NCI-H2029 treated with DMSO at 0.1 percent for 48 hours (cell line): ENCODE results near the gene FITM2.
A peak's percentile ranks its signal among the peaks of the same experiment; 100 is the strongest.
"Not testable (repeated sequence)": the region's sequence is repeated elsewhere in the genome, so short reads cannot be mapped to it uniquely, and the experiment has no call there.

Source experiments
- DNase-seq: peaks from one replicate; lab custom pipeline; 2025; lab: John Stamatoyannopoulos, UW

Gene FITM2, protein sequence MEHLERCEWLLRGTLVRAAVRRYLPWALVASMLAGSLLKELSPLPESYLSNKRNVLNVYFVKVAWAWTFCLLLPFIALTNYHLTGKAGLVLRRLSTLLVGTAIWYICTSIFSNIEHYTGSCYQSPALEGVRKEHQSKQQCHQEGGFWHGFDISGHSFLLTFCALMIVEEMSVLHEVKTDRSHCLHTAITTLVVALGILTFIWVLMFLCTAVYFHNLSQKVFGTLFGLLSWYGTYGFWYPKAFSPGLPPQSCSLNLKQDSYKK

DNA sequence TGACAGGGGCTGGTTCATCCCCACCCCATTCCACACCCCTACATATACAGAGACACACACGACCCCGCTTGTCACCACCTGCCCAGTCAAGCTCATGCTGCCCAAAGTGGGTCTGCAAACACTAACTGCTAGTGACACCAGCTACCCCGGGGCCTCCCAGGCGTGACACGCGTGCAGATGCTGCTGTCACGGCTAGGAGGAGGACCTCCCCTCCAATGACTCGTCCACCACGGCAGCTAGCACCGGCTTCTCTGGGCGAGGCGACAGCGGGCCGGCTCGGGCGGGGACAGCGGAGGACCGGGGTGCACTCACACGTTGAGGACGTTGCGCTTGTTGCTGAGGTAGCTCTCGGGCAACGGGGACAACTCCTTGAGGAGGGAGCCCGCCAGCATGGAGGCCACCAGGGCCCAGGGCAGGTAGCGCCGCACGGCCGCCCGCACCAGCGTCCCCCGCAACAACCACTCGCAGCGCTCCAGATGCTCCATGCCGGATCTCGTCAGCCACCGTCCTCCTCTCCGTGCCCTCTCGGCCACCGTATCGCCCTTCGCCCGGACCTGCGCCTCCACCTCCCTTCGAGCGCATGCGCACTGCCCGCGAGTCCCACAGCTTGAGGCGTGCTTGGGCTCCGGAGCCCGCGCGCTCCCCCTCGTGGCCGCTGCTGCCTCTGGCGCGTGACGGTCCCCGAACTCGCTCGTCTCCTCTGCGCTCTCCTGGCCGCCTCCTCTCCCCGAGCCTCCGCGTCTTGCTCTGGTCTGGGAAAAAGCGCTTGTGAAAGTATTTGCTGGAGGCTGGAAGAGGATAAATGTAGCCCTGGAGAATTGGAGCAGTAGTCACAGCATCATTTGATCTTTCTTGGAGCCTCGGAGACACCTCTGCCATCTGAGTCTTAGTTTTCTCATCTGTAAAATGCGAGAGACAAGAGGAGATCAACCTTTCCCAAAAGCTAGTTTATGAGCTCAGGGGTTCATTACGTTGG lies at the start of gene FITM2:
FITM2 (minus strand) TSS at position 539 of the 976 bp plus-strand sequence; CDS start at position 485, 54 bp downstream.
- peak; percentile 78 for DNase-seq

DNA sequence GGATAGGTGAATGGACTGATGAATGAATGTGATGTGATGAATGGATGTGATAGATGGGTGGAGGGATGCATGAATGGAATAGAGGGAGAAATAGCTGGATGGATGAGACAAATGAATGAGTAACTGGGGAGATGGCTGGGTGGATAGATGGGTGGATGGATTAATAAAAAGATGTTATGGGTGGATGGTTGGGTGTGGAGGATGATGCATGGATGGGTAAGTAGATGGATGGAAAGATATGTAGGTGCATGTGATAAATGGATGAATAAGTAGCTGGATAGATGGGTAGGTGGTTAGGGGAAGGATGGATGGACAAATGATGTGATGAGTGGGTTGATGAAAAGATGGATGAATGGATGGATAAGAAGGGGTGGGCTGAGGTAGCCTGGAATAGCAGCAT lies 49.2 kb upstream of the FITM2 start:
- DNase-seq, result no peak

DNA sequence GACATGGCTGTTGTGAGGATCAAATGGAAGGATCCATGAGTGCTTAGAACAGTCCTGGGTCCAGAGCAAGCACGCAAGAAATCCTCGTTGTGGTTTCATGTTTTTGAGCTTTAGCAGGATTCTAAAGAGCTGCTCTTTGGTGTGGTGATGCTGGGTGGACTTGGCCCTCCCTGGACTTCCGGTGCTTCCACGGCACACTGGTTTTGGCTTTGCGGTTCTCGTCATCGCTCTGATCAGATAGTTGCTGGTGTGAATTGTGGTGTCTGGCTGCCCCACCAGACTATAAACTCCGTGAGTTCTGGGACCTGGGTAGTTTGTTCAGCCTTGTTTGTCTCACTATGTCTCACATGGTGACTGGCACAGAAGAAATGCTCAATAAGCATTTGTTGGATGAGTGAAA lies 47.8 kb upstream of the FITM2 start:
- no peak for DNase-seq

DNA sequence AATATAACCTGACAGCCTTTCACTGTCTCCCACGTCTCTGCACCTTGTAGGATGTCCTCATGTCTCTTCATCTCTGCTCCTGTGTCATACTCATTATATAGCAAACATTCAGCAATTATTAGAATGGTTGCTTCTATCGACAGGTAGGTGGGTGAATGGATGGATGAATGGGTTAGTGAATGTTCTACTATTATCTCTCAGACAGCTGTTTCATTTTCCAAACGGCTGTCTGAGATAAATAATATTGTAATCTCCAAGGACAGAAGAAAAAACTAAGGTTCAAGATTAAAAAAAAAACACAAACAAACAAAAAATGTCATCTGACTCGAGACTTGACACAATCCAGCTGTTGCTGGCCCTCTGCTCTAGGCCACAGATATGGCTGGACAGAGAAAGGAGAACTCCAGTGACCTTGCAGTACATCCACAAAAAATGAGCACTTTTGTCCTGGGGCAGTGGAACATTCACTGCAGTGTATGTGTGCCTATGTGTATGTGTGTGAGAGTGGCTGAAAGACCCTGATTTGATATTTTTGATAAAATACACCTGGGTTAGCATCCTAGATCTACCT lies 46.6 kb upstream of the FITM2 start:
- no peak for DNase-seq

- DNase-seq, result no peak
These were observed 46.0 kb upstream of the FITM2 start for GRCh38 chr20:44357020-44357419.

DNA sequence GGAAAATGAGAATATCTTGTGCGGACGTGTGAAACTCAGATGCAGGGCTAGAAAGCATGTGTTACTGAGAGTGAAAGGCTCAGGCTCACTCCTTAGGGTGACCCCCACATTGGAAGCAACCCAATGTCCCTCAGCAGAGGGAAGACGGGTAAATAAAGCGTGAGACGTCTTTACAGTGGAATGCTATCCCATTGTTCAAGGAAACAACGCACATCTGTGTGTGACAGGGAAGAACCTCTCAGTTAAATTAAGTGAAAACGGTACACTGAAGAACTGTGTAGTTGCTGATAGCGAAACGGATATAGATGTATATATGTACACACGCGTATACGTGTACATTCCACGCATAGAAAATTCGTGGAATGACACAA lies 45.3 kb upstream of the FITM2 start:
- DNase-seq, result no peak

DNA sequence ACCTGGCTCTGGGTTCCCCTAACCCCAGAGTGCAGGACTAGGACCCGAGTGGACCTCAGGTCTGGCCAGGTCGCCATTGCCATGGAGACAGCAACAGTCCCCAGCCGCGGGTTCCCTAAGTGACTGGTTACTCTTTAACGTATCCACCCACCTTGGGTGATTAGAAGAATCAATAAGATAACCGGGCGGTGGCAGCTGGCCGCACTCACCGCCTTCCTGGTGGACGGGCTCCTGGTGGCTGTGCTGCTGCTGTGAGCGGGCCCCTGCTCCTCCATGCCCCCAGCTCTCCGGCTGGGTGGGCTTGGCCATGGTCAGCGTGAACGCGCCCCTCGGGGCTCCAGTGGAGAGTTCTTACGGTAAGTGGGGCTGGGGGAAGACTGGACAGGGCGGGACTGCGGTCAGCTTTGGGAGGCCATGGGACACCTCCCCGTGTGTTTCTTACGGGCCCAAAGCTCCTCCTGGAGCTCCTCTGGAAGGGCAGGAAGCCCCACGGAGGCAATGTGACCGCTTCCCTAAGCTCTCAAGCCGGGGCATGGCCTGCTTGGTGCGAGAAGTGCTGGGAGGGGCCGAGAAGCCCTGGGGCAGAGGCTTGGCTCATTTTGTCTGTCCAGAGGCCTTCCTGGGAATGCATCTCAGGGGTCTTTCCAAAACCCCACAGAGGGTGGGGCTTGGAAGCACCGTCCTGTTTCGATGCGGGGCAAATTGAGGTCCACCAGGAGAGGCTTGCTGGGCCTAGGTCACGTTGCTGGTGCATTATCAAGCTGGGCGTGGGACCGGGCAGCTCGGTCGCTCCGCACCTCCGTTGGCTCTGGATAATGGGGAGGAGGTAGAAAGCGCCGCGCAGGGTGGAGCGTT lies 44.7 kb upstream of the FITM2 start, which contains the start of gene HNF4A:
HNF4A (plus strand) TSS at position 202 of the 855 bp plus-strand sequence; CDS start at position 308, 106 bp downstream.
- no peak for DNase-seq

DNA sequence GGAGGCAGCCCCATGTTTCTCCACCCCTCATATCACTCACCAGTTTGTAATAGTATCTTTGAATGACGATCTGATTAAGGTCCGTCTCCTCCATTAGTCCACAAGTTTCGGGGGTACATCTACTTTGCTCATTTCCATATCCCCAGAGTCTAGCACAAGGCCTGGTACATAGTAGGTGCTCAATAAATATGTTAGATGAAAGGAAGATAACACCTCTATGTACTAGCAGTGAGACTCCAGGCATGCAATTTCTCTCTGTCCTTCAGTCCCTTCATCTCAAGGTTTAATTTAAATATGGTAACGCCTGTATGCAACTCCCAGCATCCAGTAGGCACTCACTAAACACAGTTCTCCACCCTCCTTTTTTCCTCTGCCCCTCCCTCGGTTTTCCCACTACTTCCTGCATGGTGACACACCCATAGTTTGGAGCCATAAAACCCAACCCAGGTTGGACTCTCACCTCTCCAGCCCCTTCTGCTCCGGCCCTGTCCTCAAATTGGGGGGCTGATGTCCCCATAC lies 44.0 kb upstream of the FITM2 start:
- no peak for DNase-seq

DNA sequence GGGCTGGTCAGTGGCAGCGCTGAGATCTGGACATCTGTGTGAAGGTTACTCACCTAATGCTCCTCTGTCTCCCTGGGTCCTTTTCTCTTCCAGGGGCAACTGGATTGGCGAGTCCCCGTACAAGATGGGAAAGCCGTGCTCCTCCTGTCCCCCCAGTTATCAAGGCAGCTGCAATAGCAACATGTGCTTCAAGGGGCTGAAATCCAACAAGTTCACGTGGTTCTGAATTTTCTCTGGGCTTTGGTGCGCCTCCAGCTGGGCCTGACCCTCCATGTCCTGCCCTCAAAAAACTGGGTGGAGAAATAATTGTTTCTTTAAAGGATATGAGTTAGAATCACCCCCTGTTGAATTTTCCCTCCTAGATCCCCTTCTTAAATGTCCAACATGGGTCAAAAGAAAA lies 39.6 kb upstream of the FITM2 start:
- DNase-seq, result no peak

- no peak for DNase-seq
These were observed 38.3 kb upstream of the FITM2 start for GRCh38 chr20:44349349-44349748.

- no peak for DNase-seq
These were observed 37.2 kb upstream of the FITM2 start for GRCh38 chr20:44348168-44348659.

GRCh38 chr20:44345941-44346340 lies 34.9 kb upstream of the FITM2 start:
- DNase-seq, result not testable (repeated sequence)

DNA sequence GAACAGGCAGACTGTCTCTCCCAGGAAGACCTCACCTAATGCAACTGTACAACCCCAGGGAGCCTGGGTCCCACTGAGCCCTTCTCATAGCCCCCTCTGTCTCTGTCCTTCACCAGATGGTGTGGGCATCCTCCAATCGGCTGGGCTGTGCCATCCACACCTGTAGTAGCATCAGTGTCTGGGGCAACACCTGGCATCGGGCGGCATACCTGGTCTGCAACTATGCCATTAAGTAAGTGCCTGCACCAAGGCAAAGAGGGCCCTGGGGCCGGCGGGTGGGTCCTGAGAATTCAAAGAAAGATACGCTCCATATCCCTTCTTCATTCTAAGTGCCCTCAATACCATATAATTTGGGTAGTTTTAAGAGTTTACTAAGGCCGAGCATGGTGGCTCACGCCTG lies 34.1 kb upstream of the FITM2 start:
- DNase-seq, result no peak

DNA sequence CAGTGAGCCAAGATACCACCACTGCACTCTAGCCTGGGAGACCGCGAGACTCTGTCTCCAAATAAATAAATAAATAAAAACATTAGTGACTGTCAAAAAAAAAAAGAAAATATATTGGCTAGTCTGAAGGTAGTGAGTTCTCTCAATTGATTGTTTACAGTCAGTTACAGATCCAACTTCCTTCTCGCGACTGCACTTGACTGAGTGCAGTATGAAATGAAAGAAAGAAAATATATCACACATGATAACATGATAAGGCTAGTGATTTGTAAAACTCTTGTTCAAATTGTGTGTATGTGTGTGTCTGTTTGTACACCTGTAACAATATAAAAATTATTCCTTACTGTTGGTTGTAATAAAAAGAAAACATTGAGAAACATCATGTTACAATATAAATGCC lies 33.7 kb upstream of the FITM2 start:
- no peak for DNase-seq

GRCh38 chr20:44343162-44343675 lies 32.2 kb upstream of the FITM2 start:
- DNase-seq, result no peak

DNA sequence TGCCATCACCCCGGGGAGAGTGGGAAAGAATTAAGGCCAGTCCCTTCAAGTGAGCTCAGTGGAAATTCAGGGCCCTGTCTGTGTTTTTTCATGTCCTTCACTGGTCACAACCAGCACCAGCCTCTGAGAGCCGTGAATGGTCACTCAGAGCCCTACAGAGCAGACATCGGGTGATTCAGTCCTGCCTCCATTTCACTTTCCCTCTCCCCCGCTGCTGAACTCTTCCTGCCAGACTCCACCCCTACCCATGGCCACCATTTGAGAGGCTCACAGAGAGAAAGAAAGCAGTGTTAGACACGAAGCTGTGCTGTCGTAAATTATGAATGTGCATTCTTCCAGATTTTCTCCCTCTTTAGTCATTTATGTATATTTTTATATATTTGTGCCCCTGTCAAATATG lies 31.2 kb upstream of the FITM2 start:
- DNase-seq, result no peak

DNA sequence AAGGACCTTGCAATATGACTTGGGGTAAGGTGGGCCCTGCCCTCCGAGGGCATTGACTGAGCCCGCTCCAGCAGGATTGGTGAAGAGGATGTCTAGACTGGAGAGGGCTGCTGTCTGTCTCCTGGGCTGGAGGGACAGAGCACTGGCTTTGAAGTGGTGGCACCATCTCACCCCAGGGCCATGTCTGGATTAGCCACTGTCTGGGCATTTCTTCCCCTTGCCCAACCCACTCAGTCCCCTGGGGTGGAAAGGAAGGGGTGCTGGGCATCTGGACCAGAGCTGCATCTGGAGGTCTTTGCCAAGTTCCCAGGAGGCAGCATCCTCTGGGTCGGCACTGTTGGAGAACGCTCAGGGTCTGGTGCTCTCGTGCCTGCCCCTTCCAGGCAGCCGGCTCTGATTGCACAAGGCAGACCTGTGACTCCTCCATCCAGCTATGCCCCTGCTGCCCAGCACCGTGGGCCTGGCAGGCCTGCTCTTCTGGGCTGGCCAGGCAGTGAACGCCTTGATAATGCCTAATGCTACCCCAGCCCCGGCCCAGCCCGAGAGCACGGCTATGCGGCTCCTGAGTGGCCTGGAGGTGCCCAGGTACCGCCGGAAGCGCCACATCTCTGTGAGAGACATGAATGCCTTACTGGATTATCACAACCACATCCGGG lies 25.9 kb upstream of the FITM2 start, which contains the start of gene R3HDML:
R3HDML (plus strand) TSS at position 319 of the 656 bp plus-strand sequence; CDS start at position 434, 115 bp downstream.
- DNase-seq, result no peak

DNA sequence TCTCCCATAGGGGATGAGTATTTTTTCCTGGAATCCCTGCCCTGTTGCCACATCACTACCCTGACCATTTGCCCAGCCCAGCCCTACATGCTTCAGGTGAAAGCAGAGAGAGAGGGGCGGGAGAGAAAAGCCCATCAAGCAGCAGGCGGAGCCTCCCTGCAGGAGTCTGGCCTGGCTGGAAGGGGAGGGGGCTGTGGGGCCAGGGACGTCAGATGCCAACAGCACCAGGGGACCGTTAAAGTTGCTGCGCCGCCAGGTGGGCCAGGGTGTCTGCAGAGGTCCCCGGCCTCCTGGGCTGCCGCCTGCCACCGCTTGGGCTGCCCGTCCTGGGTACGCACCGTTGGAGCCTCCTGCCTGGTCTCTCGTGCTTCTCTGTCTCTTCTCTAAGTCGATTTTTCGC lies 25.1 kb upstream of the FITM2 start:
- DNase-seq, result no peak

- no peak for DNase-seq
These were observed 24.7 kb upstream of the FITM2 start for GRCh38 chr20:44335675-44336074.

DNA sequence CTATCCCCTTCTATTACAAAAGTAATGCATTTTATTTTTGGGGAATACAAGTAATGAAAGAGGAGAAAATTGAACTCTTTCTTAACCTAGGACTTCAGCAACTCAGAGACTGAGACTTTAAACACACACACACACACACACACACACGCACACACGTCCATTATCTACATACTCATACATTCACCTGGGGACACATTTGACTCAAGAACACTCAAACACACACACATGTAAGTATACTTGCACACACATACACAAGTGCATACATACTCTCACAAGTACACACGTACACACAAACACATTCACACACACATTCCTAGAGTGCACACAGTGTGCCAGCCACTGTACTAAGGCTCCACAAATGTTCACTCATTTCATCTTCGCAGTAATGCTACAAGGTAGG lies 23.7 kb upstream of the FITM2 start:
- no peak for DNase-seq
